OCI-LY7 (cell line): ENCODE results near the gene G3BP2.

Experiments used
- EZH2phosphoT487 ChIP-seq: fragments of 200-600 bp; sonication (generic); IDR thresholded peaks from 2 replicates; pipeline ENCODE4 v1.6.1; 2018; ENCODE audit warnings: low read depth, borderline replicate concordance, mild to moderate bottlenecking, mixed run types, antibody characterized with exemption, low read length, moderate library complexity, mixed read lengths
- TF ChIP-seq, protein P1 (sequence below): fragments of 200-600 bp; sonication (generic); conservative IDR thresholded peaks from 2 replicates; pipeline ENCODE4 v1.5.1; 2014; ENCODE audit warnings: mild to moderate bottlenecking, antibody characterized with exemption, low read length, moderate library complexity, mixed read lengths

DNA sequence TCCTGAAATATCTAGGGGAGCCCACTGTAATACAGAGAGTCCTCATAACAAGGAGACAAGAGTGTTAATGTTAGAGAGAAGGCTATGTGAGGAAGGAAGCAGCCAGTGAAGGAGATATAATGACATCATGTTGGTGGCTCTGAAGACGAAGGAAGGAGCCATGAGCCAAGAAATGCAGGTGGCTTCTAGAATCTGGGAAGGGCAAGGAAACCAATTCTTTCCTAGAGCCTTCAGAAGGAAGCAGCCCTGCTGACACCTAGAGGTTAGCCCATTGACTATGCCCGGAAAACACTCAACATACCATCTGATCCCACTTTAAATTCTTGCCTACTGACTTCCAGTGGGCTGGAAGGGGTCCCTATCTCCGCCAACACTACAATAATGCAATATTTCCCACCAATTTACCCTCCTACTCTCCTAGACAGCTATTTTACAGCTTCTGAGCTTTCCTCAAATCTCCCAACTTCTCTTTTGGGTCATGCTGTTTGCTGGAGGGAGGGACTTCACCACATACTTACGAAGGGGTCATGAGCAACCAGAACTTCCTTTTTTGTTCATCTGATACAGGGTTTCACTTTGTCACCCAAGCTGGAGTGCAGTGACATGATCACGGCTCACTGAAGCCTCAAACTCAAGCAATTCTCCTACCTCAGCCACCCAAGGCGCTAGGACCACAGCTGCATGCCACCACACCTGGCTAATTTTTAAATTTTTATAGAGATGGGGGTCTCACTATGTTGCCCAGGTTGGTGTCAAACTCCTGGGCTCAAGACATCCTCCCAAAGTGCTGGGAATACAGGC, 25.2 kb upstream of the G3BP2 start:
- TF ChIP-seq, protein P1, sequence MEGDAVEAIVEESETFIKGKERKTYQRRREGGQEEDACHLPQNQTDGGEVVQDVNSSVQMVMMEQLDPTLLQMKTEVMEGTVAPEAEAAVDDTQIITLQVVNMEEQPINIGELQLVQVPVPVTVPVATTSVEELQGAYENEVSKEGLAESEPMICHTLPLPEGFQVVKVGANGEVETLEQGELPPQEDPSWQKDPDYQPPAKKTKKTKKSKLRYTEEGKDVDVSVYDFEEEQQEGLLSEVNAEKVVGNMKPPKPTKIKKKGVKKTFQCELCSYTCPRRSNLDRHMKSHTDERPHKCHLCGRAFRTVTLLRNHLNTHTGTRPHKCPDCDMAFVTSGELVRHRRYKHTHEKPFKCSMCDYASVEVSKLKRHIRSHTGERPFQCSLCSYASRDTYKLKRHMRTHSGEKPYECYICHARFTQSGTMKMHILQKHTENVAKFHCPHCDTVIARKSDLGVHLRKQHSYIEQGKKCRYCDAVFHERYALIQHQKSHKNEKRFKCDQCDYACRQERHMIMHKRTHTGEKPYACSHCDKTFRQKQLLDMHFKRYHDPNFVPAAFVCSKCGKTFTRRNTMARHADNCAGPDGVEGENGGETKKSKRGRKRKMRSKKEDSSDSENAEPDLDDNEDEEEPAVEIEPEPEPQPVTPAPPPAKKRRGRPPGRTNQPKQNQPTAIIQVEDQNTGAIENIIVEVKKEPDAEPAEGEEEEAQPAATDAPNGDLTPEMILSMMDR = no peak
- TF ChIP-seq EZH2phosphoT487 = no peak
